Panc1 (cell line): ENCODE data around the gene CCDC200.

Source experiments
- CTCF ChIP-seq: fragments of 450-650 bp; IDR thresholded peaks from 2 replicates; pipeline ENCODE4 v1.5.1; 2017; ENCODE audit warnings: mild to moderate bottlenecking
- POLR2AphosphoS5 ChIP-seq: IDR thresholded peaks from 2 replicates; pipeline ENCODE4 v1.6.1; 2012; ENCODE audit warnings: mild to moderate bottlenecking, low read depth, low read length, moderate library complexity
- REST ChIP-seq, 2 experiments: IDR thresholded peaks; 2 replicates each; pipeline ENCODE4 v1.6.1; 2011 to 2012; ENCODE audit warnings: low read depth in 2 of 2, control low read depth in 1 of 2, low read length in 1 of 2, mild to moderate bottlenecking in 1 of 2, moderate library complexity in 1 of 2; ENCODE audit not compliant: insufficient read depth in 1 of 2
- SIN3A ChIP-seq: IDR thresholded peaks from 2 replicates; pipeline ENCODE4 v1.6.1; 2012; ENCODE audit warnings: low read depth, mild to moderate bottlenecking, low read length, moderate library complexity, borderline replicate concordance; ENCODE audit not compliant: insufficient read depth

GRCh38 chr17:43215341-43215740 is 13.1 kb downstream of the CCDC200 start:
- no peak for TF ChIP-seq CTCF
- no peak for TF ChIP-seq POLR2AphosphoS5
- no peak for TF ChIP-seq REST (IDR thresholded peaks at IDR 0.05; ENCODE audit: insufficient read depth in 1 of 2, low read depth in 2 of 2, low read length in 1 of 2)
- no peak for TF ChIP-seq SIN3A
